Measurements from ENCODE around the gene GXYLT1. TPM values are rescaled to one million over a fixed set of nuclear protein-coding genes. Genes with fewer than 3 reads are reported as not detected.

GXYLT1 gene
- total and polyA plus RNA-seq, 2 of the 13 experiments (the other 11 are each of a cell fraction or from before 2014, with no cell fraction given): 7.8 to 17.0 TPM

- TF ChIP-seq ZBTB40 (IDR thresholded peaks at IDR 0.05) (no peak), ZBTB40 (CRISPR knock-in tag; IDR thresholded peaks at IDR 0.05) (no peak), ARID4A (CRISPR knock-in tag; IDR thresholded peaks at IDR 0.05; ENCODE audit: borderline replicate concordance) (no peak), ATAD3A (CRISPR knock-in tag; IDR thresholded peaks at IDR 0.05) (no peak), STAG1 (CRISPR knock-in tag; IDR thresholded peaks at IDR 0.05) (peak; percentile 85), ZFYVE20 (CRISPR knock-in tag; IDR thresholded peaks at IDR 0.05; ENCODE audit: borderline replicate concordance, low read depth) (no peak), MTF1 (CRISPR knock-in tag; IDR thresholded peaks at IDR 0.05) (no peak), RBM39 (IDR thresholded peaks at IDR 0.05; ENCODE audit: low read depth, low read length, poor library complexity, severe bottlenecking) (no peak), SMC3 (IDR thresholded peaks at IDR 0.05; ENCODE audit: low read length) (peak; percentile 83), RAD21 (CRISPR knock-in tag; IDR thresholded peaks at IDR 0.05) (peak; percentile 76)
- TF ChIP-seq, protein P1, sequence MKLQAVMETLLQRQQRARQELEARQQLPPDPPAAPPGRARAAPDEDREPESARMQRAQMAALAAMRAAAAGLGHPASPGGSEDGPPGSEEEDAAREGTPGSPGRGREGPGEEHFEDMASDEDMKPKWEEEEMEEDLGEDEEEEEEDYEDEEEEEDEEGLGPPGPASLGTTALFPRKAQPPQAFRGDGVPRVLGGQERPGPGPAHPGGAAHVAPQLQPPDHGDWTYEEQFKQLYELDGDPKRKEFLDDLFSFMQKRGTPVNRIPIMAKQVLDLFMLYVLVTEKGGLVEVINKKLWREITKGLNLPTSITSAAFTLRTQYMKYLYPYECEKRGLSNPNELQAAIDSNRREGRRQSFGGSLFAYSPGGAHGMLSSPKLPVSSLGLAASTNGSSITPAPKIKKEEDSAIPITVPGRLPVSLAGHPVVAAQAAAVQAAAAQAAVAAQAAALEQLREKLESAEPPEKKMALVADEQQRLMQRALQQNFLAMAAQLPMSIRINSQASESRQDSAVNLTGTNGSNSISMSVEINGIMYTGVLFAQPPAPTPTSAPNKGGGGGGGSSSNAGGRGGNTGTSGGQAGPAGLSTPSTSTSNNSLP (IDR thresholded peaks at IDR 0.05; ENCODE audit: low read depth, low read length): 0 out of 2 replicates have a peak, but pooled peaks have one; percentile 59
Observed at GRCh38 chr12:42129595-42130204, 15.0 kb downstream of the GXYLT1 start (continued).

All from HepG2 (cell line).